ENCODE measurements around the gene PAK1.

DNA sequence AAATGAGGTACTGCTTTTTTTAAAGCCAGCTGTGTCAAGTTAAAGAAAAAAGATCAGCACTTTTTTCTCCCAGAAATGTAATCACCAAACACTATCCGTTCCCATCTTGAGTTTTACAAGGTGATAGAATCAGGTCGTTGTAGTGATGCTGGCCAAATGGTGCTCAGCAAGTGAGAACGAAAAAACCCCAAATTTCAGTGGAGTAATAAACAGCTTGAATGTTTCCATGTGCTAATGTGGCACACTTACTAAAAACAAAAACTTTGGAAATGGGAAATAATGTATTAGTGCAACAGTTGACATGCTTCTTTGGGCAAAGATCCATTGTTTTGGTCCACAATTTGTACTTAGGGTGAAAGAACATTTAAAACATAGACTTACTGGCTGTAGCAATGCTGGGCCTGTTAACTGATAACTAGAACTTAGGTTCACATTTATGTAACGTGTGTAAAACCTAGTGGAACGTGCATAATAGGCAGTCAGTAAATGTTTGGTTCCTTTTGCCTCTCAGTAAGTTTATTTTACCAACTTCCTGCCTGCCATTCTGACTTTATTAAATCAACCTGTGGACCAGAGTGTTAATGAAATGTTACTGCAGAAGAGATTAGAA lies 157.1 kb downstream of the PAK1 start:
- TF ChIP-seq EP300 (IDR thresholded peaks at IDR 0.05; ENCODE audit: borderline replicate concordance) (no peak), CEBPB (IDR thresholded peaks at IDR 0.05) (no peak), YY1 (IDR thresholded peaks at IDR 0.05; ENCODE audit: low read depth) (no peak), NFIC (IDR thresholded peaks at IDR 0.05) (no peak), TCF12 (IDR thresholded peaks at IDR 0.05; ENCODE audit: low read depth) (no peak), RAD21 (IDR thresholded peaks at IDR 0.05; ENCODE audit: low read depth) (no peak), TAF1 (IDR thresholded peaks at IDR 0.05; ENCODE audit: low read depth) (no peak)
- TF ChIP-seq, protein P1, sequence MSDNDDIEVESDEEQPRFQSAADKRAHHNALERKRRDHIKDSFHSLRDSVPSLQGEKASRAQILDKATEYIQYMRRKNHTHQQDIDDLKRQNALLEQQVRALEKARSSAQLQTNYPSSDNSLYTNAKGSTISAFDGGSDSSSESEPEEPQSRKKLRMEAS (IDR thresholded peaks at IDR 0.05) = no peak
